Measurements from ENCODE around the gene PIK3C3.
A peak's percentile ranks its signal among the peaks of the same experiment; 100 is the strongest.

Gene PIK3C3

GRCh38 chr18:42032447-42032846, 77.4 kb downstream of the PIK3C3 start:
- no peak for DNase-seq (ENCODE audit: low read depth)
- no peak overlapping the region for H3K4me3 ChIP-seq (ENCODE audit: low read depth, low read length)
- TF ChIP-seq POLR2A (IDR thresholded peaks at IDR 0.05; ENCODE audit: extremely low read depth, insufficient read length) (no peak), CTCF (IDR thresholded peaks at IDR 0.05; ENCODE audit: low read depth, low read length) (no peak), MYC (IDR thresholded peaks at IDR 0.05; ENCODE audit: low read depth, low read length) (no peak), MAX (IDR thresholded peaks at IDR 0.05; ENCODE audit: low read depth, low read length) (no peak)

- DNase-seq (ENCODE audit: low read depth), result no peak
- H3K4me3 ChIP-seq (ENCODE audit: low read depth, low read length), result no peak overlapping the region
- TF ChIP-seq CTCF (IDR thresholded peaks at IDR 0.05; ENCODE audit: low read depth, low read length) (no peak), MYC (IDR thresholded peaks at IDR 0.05; ENCODE audit: low read depth, low read length) (no peak), MAX (IDR thresholded peaks at IDR 0.05; ENCODE audit: low read depth, low read length) (no peak), POLR2A (IDR thresholded peaks at IDR 0.05; ENCODE audit: extremely low read depth, insufficient read length) (no peak)
Measured at GRCh38 chr18:42033137-42033810, 78.2 kb downstream of the PIK3C3 start.

- no peak overlapping the region for H3K4me3 ChIP-seq (ENCODE audit: low read depth, low read length)
- TF ChIP-seq MAX (IDR thresholded peaks at IDR 0.05; ENCODE audit: low read depth, low read length), result no peak
- DNase-seq (ENCODE audit: low read depth), result no peak
Measured at GRCh38 chr18:42038936-42039335, 83.9 kb downstream of the PIK3C3 start.

- no peak for DNase-seq (ENCODE audit: low read depth)
- H3K4me3 ChIP-seq (ENCODE audit: low read depth, low read length), result no peak overlapping the region
- no peak for TF ChIP-seq CTCF (IDR thresholded peaks at IDR 0.05; ENCODE audit: low read depth, low read length)
- TF ChIP-seq POLR2A (IDR thresholded peaks at IDR 0.05; ENCODE audit: extremely low read depth, insufficient read length), result no peak
- no peak for TF ChIP-seq MYC (IDR thresholded peaks at IDR 0.05; ENCODE audit: low read depth, low read length)
- no peak for TF ChIP-seq MAX (IDR thresholded peaks at IDR 0.05; ENCODE audit: low read depth, low read length)
Measured at GRCh38 chr18:42039396-42039795, 84.4 kb downstream of the PIK3C3 start.

- no peak for TF ChIP-seq MAX (IDR thresholded peaks at IDR 0.05; ENCODE audit: low read depth, low read length)
- TF ChIP-seq POLR2A (IDR thresholded peaks at IDR 0.05; ENCODE audit: extremely low read depth, insufficient read length), result no peak
- TF ChIP-seq MYC (IDR thresholded peaks at IDR 0.05; ENCODE audit: low read depth, low read length), result no peak
- TF ChIP-seq CTCF (IDR thresholded peaks at IDR 0.05; ENCODE audit: low read depth, low read length), result no peak
- H3K4me3 ChIP-seq (ENCODE audit: low read depth, low read length), result no peak overlapping the region
- DNase-seq (ENCODE audit: low read depth), result no peak
Measured at GRCh38 chr18:42041793-42042192, 86.8 kb downstream of the PIK3C3 start.

- no peak for DNase-seq (ENCODE audit: low read depth)
- no peak for TF ChIP-seq POLR2A (IDR thresholded peaks at IDR 0.05; ENCODE audit: extremely low read depth, insufficient read length)
- no peak overlapping the region for H3K4me3 ChIP-seq (ENCODE audit: low read depth, low read length)
Measured at GRCh38 chr18:42045346-42045745, 90.3 kb downstream of the PIK3C3 start.

GRCh38 chr18:42047721-42048120, 92.7 kb downstream of the PIK3C3 start:
- no peak for TF ChIP-seq CTCF (IDR thresholded peaks at IDR 0.05; ENCODE audit: low read depth, low read length)
- no peak for TF ChIP-seq MAX (IDR thresholded peaks at IDR 0.05; ENCODE audit: low read depth, low read length)
- TF ChIP-seq POLR2A (IDR thresholded peaks at IDR 0.05; ENCODE audit: extremely low read depth, insufficient read length), result no peak
- no peak for TF ChIP-seq MYC (IDR thresholded peaks at IDR 0.05; ENCODE audit: low read depth, low read length)
- peak; percentile 5 for DNase-seq (ENCODE audit: low read depth)
- no peak overlapping the region for H3K4me3 ChIP-seq (ENCODE audit: low read depth, low read length)

Measured in NB4 (cell line).